ENCODE data around the gene ATP9B.

The ATP9B gene

DNA sequence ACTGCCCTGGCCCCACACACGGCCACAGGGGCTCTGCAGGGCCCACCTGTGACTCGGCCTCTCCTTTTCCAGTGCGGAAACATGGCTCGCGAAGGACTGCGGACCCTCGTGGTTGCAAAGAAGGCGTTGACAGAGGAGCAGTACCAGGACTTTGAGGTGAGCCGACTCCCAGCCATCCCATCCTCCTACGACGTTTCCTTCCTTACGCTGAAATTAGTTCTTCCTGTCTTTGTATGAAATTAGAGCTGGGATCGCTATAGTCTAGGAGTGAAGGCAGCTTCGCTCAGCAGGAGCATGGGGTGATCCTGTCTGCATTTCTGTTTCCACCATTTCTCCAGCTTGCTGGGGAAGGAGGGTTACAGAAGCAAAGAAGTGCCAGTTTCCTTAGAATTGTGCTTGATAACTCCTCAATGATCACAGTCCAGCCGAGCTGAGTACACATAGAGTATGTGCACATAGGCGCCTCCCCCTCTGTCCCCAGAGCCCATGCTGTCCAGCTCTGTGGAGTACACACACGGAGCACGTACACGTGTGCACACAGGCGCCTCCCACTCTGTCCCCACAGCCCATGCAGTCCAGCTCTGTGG is 267.5 kb downstream of the ATP9B start:
- DNase-seq, result no peak

DNA sequence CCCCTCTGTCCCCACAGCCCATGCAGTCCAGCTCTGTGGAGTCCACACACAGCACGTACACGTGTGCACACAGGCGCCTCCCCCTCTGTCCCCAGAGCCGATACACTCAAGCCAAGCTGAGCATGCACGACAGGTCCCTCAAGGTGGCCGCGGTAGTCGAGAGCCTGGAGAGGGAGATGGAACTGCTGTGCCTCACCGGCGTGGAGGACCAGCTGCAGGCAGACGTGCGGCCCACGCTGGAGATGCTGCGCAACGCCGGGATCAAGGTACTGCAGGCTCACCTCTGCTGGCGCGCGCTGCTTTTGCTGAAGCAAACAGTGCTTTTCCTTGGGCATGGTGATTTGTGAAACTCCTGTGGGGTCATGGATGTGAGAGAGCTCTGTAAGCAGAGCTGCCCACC is 268.0 kb downstream of the ATP9B start:
- no peak for DNase-seq

DNA sequence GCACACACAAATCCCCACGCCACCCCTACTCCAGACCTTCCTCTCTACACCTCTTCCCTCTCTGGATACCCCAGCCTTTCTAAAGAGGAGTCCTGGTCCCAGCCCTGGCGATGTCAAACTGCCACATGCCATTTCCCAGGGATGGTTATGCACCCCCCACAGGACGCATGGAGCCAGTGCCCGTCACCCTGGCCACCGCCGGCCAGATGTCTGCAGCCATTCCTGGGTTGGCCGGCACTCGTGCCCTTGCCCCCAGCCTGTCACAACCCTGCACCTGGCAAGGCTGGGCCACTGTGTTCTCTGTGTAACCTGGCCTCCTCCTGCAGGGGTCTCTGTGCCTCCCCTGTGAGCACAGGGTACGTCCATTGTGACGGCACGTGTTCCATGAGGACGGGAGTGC is 268.4 kb downstream of the ATP9B start:
- no peak for DNase-seq

DNA sequence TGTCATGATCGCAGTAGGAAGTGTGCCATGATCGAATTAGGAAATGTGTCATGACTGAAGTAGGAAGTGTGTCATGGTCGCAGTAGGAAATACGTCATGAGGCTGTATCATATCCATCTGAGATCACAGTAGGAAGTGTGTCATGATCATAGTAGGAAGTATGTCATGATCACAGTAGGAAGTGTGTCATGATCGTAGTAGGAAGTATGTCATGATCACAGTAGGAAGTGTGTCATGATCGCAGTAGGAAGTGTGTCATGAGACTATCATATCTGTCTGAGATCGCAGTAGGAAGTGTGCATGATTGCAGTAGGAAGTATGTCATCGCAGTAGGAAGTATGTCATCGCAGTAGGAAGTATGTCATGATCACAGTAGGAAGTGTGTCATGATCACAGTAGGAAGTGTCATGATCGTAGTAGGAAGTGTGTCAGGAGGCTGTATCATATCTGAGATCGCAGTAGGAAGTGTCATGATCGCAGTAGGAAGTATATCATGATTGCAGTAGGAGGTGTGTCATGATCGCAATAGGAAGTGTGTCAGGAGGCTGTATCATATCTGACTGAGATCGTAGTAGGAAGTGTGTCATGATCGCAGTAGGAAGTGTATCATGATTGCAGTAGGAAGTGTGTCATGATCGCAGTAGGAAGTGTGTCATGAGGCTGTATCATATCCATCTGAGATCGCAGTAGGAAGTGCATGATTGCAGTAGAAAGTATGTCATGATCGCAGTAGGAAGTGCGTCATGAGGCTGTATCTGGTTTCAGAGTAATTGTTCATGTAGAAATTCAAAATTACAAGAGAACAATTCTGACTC is 270.1 kb downstream of the ATP9B start:
- DNase-seq, result no peak

DNA sequence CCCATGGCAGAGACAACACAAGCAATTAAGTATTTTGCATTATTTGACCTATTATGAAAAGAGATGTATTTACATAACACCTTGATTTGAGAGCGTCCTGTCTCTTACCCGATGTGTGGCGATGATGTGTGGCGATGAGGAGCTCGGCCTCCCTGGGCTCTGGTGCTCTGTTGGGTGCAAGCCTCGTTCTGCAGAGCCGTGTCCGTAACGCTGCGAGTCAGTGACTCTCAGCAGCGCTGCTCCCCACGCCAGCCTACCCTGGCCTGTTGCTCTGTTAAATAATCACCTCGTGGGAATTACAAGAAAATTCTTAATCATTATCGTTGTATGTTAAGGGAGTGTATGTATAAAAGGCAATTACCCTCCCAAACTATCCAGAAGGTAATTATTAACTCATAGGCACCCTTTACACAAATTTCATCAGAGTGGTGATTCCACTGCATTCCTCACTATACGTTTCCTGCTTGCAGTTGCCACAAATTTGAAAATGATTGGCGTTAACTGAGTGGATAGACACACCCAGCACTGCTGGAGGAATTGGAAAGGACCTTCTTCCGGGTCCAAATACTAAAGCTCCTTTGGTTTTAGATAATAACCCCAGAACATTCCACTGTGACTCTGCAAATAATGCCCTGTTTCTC is 274.5 kb downstream of the ATP9B start:
- no peak for DNase-seq

DNA sequence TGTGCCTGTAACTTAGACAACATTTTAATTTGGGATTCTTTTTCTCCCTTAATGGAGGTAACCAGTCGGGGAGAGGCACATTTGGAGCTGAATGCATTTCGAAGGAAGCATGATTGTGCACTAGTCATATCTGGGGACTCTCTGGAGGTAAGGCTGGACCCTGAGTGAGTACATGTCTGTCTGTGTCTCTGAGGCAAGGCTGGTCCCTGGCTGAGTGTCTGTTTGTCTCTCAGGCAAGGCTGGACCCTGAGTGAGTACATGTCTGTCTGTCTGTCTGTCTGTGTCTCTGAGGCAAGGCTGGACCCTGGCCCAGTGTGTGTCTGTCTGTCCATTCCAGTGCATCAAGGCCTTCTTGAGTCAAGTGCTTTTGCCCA is 275.0 kb downstream of the ATP9B start:
- no peak for DNase-seq

DNA sequence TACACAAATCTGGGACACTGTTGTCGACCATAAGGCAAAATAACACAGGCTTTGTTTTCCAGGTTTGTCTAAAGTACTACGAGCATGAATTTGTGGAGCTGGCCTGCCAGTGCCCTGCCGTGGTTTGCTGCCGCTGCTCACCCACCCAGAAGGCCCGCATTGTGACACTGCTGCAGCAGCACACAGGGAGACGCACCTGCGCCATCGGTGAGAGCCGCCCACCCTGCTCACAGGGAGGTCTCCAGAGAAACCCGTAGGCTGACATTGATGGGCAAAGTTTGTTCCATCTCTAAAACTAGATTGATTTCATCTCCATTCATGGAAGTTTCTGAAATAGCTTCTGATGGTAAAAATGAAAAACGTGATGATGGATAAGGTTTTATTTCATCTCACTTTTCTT is 276.2 kb downstream of the ATP9B start:
- no peak for DNase-seq

DNA sequence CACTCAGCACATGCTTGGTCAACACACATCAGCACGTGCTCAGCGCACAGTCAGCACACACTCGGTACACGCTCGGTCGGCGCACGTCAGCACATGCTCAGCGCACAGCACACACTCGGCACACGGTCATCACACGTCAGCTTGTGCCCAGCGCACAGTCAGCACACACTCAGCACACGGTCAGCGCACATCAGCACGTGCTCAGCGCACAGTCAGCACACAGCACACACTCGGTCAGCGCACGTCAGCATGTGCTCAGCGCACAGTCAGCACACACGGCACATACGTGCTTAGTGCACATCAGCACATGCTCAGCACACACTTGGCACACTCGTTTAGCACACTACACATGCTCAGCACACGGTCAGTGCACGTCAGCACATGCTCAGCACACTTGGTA is 276.8 kb downstream of the ATP9B start:
- no peak for DNase-seq

DNA sequence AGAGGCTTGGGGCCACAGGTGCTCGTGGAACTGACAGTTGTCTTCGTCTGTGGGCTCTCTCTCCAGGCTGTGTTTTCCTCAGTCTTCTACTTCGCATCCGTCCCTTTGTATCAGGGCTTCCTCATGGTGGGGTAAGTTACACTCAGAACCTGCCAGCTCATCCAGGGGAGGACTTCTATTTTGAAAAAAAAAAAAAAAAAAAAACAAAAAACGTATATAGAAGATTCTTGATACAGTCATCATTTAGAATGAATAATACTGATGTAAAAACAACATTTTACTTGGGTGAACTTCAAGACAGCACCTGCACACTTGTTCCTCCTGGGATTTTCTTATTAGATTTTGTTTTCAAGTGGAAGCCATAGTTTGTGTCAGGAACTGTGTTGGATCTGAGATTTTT is 278.9 kb downstream of the ATP9B start:
- DNase-seq, result no peak

DNA sequence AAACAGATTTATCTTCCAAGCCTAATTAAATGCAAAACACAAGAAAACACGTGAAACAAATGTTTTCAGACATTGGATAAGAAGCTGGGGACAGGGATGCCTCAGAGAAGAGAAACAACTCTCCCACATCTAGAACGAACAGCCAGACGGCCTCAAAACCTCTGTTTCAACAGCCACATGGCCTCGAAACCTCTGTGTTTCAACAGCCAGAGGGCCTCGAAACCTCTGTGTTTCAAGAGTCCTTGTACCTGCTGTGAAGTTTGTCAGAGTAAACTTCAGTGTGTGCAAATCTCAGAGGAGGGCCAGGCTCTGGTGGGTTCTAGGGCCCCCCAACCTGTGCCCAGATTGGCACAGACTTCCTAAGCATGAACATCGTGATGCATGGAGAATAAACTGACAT is 283.2 kb downstream of the ATP9B start:
- DNase-seq, result no peak

DNA sequence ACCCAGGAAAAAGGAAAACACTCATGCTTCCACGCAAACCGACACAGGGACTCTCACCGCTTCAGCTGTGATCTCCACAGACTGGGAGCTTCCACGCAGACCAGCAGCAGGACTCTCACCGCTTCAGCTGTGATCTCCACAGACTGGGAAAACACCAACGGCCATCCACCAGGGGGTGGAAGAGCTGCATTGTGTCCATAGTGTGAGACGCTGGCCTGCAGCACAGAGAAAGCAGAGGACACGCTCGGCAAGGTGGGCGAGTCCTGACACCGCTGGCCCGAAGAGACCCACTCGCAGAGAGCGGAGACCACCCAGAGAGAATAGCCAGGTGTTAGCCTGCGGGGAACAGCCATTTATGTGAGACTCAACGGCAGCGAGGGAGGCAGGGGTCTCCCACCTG is 284.1 kb downstream of the ATP9B start:
- no peak for DNase-seq

DNA sequence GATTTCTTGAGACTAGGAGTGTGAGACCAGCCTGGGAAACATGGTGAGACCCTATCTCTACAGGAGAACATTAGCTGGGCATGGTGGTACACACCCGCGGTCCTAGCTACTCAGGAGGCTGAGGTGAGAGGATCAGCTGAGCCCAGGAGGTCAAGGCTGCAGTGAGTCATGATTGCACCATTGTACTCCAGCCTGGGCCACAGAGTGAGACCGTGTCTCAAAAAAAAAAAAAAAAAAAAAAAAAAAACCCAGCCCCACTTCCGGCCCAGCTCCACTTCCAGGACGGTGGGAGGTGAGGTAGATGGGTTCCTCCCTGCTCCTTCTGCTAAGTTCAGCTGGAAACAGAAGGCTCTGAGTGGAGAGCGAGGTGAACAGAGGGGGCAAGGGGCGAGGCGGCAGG is 285.2 kb downstream of the ATP9B start:
- DNase-seq, result no peak

DNA sequence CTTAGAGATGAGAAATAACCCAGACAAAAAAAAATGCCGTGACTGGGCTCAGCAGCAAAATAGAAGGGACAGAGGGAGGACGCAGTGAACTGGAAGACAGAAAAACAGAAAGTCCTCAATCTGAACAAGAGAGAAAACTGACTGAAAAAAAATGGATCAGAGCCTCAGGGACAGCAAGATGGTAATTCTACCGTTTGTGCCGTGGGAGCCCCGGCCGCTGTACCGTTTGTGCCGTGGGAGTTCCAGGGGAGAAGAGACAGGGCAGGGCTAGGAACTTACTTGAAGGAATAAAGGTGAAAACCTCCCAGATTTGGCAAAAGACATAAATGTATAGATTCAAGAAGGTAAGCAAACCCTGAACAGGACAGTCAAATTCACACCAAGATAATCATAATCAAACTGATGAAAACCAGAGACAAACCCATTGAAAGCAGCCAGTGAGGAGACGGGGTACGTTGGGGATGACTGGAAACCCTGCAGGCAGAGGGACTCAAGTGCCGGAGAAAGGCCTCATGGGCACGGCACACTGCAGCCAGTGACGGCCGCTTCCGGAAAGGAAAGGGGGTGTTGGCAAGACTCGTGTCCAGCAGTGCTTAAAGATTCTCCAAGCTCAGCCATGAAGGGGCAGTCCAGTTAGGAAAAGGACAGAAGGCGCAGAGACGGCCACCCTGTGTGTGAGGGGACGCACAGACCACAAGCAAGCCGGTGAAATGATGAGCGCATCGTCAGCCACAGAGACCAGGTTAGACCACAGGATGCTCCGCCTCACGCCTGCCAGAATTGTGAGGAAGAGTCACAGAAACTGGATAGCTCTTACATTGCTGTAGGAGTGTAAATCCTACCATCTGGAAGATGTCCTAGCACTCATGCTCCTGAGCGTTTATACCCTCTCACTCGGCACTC is 286.5 kb downstream of the ATP9B start:
- DNase-seq, result no peak

DNA sequence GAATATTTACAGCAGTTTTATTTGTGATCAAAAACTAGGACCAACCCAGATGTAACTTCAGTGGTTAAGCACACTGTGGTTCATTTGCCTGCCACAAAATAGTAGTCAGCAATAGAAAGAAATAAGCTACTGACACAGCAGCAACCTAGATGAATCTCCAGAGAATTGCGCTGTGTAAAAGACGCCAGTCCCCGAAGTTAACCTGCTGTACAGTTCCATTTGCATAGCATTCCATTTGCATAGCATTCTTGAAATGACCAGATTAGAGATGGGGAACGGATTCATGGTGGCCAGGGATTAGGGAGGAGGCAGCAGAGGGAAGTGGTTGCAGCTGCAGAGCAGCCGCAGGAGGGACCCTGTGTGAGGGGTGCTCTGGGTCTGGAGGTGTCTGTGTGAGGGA is 287.2 kb downstream of the ATP9B start:
- DNase-seq, result no peak

DNA sequence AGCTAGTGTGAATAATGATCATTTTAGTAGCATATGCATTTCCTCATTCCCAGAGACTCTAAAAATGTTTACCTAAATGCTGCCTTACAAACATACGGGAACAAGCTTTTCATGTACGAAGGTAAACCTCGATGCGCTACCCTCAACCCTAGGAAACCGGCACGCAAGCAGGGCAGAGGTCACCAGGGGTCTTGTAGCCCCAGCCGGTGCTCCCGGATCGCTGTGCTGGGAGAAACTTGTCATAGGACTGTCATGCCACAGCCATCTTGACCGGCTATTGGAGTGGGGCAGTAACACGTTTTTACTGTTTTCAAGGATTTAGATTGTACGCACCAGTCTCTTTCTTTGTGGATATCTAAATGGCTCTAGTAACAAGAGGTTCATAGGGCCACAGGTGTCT is 291.7 kb downstream of the ATP9B start:
- DNase-seq, result no peak

DNA sequence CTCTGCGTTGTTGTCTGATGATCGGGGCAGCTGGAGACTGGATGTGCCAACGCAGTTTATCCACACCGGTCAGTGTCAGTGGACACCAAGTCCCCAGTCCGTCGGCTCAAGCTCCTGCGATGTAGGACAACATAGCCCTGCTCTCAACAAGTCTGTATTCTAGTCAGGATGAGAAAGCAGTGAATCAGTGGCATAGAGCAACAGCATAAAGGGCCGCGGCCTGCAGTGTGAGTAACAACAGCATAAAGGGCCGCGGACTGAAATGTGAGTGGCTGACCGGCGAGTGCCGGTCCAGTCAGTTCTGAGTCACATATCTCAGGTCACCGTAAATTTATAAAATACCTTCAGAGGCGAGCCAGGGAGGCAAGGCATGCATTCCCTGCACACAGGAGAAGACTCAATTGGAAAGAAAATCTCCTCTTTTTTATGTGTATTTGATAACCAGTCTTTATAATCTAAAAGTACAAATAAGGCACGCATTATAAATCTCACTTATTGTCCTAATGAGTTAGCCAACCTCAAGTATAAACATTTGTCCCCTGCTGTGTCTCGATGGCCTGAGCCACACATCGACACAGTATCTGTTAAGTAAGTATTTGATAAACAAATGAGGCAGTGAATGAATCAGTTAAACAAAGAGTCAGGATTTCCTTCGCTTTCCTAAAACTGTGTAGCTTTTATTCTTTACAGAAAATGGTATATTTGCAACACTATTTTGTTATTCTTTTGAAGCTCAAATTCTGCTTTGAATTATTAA is 292.8 kb downstream of the ATP9B start:
- DNase-seq, result no peak

DNA sequence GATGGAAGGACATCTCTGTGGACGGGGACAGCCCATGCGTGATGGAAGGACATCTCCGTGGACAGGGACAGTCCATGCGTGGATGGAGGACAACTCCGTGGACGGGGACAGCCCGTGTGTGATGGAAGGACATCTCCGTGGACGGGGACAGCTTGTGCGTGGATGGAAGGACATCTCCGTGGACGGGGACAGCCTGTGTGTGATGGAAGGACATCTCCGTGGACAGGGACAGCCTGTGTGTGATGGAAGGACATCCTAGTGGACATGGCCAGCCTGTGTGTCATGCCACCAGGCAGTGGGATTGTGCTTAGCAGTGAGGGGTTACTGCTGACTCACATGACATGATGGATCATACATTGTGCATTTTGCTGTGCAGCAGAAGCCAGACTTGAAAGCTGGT is 296.5 kb downstream of the ATP9B start:
- DNase-seq, result no peak

DNA sequence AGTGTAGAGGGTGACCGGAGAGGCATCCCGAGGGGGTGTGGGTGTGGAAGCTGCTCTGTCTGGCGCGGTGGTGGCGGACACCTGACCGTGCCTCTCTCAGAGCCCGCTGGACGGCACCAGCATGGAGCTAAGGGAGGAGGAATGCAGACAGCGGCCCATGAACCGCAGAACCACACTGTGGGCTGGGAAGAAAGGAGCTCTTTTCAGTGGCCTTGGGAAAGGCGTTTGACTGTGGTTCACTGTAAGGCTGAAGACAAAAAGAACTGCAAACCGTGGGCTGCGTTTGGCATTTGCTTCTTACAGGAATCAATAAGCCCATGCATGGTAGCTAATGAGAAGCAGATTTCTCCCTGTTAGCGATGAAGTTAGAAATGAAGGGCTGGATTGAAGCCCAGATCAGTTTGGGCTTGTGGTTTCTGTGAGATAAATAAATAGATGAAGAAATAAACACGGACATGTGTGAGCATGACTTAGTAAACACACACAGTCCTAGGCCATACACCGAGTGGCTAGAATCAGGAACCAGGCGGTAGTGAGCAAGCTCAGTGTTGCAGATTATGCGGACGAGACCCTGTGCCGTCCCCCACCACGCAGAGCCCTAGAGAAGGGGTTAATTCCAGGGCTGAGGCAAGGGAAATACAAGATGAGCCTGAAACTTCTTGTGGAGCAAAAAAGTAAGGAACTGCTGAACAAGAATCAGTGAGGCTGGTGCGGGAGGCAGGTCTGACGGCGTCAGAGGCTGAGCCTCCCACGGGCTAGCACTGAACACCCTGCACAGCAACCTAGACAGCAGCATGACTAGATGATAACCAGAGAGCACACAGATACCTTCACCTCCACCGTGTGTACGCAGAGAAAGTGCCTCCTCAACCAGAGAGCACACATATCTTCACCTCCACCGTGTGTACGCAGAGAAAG is 297.2 kb downstream of the ATP9B start:
- no peak for DNase-seq

DNA sequence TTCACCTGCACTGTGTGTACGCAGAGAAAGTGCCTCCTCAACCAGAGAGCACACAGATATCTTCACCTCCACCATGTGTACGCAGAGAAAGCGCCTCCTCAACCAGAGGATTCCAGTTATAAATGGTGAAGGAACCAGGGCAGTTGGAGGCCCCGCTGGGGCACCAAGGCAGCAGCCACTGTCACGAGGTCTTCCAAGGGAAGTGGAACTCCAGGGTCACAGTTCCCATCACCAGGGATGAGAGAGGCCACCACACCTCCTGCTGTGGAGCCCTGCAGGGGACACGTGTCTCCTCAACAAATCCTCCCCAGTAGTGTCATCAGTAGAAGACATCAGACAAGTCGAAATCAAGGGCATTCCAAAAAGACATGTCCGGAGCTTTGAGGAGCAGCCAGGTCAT is 298.3 kb downstream of the ATP9B start:
- no peak for DNase-seq

DNA sequence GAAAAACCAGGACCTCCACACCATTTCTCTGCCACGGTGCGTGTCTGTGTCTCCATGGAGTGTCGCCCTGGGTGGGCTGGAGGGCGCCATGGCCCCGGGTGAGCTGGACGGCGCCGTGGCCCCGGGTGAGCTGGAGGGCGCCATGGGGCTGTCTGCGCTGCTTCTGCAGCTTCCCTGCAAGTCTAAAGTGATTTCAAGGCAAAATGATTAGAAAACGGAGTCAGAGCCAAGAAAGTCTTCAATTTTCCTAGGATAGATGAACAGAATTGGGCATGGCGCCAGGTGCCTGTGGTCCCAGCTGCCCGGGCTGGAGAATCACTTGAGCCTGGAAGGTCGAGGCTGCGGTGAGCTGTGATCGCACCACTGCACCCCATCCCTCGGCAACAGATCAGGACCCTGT is 298.8 kb downstream of the ATP9B start:
- no peak for DNase-seq

DNA sequence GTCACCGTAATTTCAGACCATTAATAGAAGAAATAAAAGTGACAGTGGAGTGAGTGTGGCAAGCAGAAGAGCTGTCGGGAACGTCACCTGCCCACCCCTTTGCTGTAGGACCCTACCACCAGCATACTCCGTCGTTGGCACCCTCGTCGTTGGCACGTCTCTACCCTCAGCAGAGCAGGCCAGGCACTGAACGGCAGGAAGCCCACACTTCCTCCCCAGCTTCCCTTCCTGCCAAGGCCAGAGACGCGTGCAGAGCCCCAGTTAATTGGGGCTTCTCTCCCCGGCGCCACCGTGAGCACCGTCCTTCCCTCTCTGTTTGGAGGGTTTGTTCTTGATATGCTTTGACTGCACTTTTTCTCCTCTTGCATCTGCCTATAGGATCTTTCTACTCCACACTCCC is 299.5 kb downstream of the ATP9B start:
- DNase-seq, result no peak

Measured in NCI-H1105 (cell line).